PC-3 (cell line): ENCODE results near the gene FBXO4.

Source experiments
- EZH2 ChIP-seq: fragments of 300-600 bp; sonication (generic); IDR thresholded peaks from one replicate; pipeline ENCODE4 v1.6.1; 2017; ENCODE audit warnings: antibody characterized with exemption, mild to moderate bottlenecking, low read length; ENCODE audit not compliant: unreplicated experiment
- TF ChIP-seq, protein P1 (sequence below): fragments of 300-600 bp; sonication (generic); conservative IDR thresholded peaks from 2 replicates; pipeline ENCODE4 v1.5.1; 2017; ENCODE audit warnings: antibody characterized with exemption, low read depth, mild to moderate bottlenecking, low read length

GRCh38 chr5:41892031-41892430, 33.0 kb upstream of the FBXO4 start:
- TF ChIP-seq, protein P1, sequence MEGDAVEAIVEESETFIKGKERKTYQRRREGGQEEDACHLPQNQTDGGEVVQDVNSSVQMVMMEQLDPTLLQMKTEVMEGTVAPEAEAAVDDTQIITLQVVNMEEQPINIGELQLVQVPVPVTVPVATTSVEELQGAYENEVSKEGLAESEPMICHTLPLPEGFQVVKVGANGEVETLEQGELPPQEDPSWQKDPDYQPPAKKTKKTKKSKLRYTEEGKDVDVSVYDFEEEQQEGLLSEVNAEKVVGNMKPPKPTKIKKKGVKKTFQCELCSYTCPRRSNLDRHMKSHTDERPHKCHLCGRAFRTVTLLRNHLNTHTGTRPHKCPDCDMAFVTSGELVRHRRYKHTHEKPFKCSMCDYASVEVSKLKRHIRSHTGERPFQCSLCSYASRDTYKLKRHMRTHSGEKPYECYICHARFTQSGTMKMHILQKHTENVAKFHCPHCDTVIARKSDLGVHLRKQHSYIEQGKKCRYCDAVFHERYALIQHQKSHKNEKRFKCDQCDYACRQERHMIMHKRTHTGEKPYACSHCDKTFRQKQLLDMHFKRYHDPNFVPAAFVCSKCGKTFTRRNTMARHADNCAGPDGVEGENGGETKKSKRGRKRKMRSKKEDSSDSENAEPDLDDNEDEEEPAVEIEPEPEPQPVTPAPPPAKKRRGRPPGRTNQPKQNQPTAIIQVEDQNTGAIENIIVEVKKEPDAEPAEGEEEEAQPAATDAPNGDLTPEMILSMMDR = no peak
- no peak for TF ChIP-seq EZH2
